ENCODE measurements around the gene PPP1R1C. TPM values are rescaled to one million over a fixed set of nuclear protein-coding genes. Genes with fewer than 3 reads are reported as not detected.

PPP1R1C gene
- polyA plus RNA-seq, 1 donor from 2014 or later, result not detected

- H3K4me2 ChIP-seq (ENCODE audit: low read length), result no peak overlapping the region
- H2AFZ ChIP-seq (ENCODE audit: low read depth, low read length), result no peak overlapping the region
- H3K9me3 ChIP-seq (ENCODE audit: low read length), result no peaks in the 10 kb centered on the region
- H4K20me1 ChIP-seq (ENCODE audit: insufficient read depth), result no peaks in the 10 kb centered on the region
- no peaks in the 10 kb centered on the region for H3F3A ChIP-seq (ENCODE audit: insufficient read depth, low read length, poor library complexity, severe bottlenecking)
- H3K4me3 ChIP-seq (ENCODE audit: low read length), result no peak overlapping the region
- H3K9me2 ChIP-seq (ENCODE audit: insufficient read depth, low read length), result no peaks in the 10 kb centered on the region
- H3K36me3 ChIP-seq (ENCODE audit: insufficient read depth, low read length), result no peaks in the 10 kb centered on the region
- H3K27me3 ChIP-seq (ENCODE audit: insufficient read depth, low read depth, low read length), result no peaks in the 10 kb centered on the region
- no peak for TF ChIP-seq SMC3 (conservative IDR thresholded peaks at IDR 0.05; ENCODE audit: poor library complexity)
- TF ChIP-seq RAD21 (conservative IDR thresholded peaks at IDR 0.05), result no peak
- TF ChIP-seq MXI1 (conservative IDR thresholded peaks at IDR 0.05; ENCODE audit: poor library complexity, severe bottlenecking), result no peak
- no peak for TF ChIP-seq POLR2AphosphoS5 (IDR thresholded peaks at IDR 0.05)
- TF ChIP-seq EZH2 (IDR thresholded peaks at IDR 0.05; ENCODE audit: borderline replicate concordance, insufficient read depth, low read length, poor library complexity, severe bottlenecking), result no peak
- no peak for TF ChIP-seq REST (IDR thresholded peaks at IDR 0.05; ENCODE audit: borderline replicate concordance)
- no peak for TF ChIP-seq TAF1 (IDR thresholded peaks at IDR 0.05; ENCODE audit: low read depth)
- no peak for TF ChIP-seq CTCF (IDR thresholded peaks at IDR 0.05; ENCODE audit: poor library complexity, severe bottlenecking)
- no peak for TF ChIP-seq EP300 (conservative IDR thresholded peaks at IDR 0.05; ENCODE audit: poor library complexity, severe bottlenecking)
- H3K79me2 ChIP-seq (replicated peaks; ENCODE audit: insufficient read depth, low read length), result no peaks in the 10 kb centered on the region
- no peak overlapping the region for H3K27ac ChIP-seq (ENCODE audit: low read length)
- H3K9ac ChIP-seq (ENCODE audit: low read length), result no peak overlapping the region
Measured at GRCh38 chr2:182070736-182071135, 85.1 kb downstream of the PPP1R1C start.

DNA sequence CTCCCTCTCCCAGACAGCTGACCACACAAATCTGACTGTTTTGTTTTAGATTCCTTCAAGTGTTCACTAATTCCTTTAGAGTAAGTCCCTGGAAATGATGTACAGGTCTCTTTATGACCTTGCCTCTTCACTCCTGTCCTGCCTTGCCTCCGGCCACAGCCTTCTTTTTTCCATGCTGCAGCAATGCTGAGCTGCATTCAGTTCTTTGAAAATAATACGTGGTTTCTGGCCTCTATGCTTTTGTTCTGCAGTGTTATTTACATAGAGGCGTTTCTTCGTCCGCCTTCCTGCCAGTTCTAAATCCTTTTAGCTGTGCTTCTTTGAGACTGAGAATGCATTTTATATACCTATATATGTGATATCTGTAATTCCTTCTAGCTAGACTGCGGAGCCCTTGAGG is 87.2 kb downstream of the PPP1R1C start:
- H3F3A ChIP-seq (ENCODE audit: insufficient read depth, low read length, poor library complexity, severe bottlenecking), result no peaks in the 10 kb centered on the region
- H2AFZ ChIP-seq (ENCODE audit: low read depth, low read length), result no peak overlapping the region
- no peak overlapping the region for H3K27ac ChIP-seq (ENCODE audit: low read length)
- no peaks in the 10 kb centered on the region for H3K9me3 ChIP-seq (ENCODE audit: low read length)
- H3K9me2 ChIP-seq (ENCODE audit: insufficient read depth, low read length), result no peaks in the 10 kb centered on the region
- H3K79me2 ChIP-seq (replicated peaks; ENCODE audit: insufficient read depth, low read length), result no peaks in the 10 kb centered on the region
- no peaks in the 10 kb centered on the region for H4K20me1 ChIP-seq (ENCODE audit: insufficient read depth)
- H3K36me3 ChIP-seq (ENCODE audit: insufficient read depth, low read length), result no peaks in the 10 kb centered on the region
- H3K4me2 ChIP-seq (ENCODE audit: low read length), result no peak overlapping the region
- no peak overlapping the region for H3K9ac ChIP-seq (ENCODE audit: low read length)
- TF ChIP-seq POLR2AphosphoS5 (IDR thresholded peaks at IDR 0.05), result no peak
- no peak for TF ChIP-seq SMC3 (conservative IDR thresholded peaks at IDR 0.05; ENCODE audit: poor library complexity)
- TF ChIP-seq EP300 (conservative IDR thresholded peaks at IDR 0.05; ENCODE audit: poor library complexity, severe bottlenecking), result no peak
- TF ChIP-seq TAF1 (IDR thresholded peaks at IDR 0.05; ENCODE audit: low read depth), result no peak
- no peak for TF ChIP-seq MXI1 (conservative IDR thresholded peaks at IDR 0.05; ENCODE audit: poor library complexity, severe bottlenecking)
- TF ChIP-seq CTCF (IDR thresholded peaks at IDR 0.05; ENCODE audit: poor library complexity, severe bottlenecking), result no peak
- no peak for TF ChIP-seq EZH2 (IDR thresholded peaks at IDR 0.05; ENCODE audit: borderline replicate concordance, insufficient read depth, low read length, poor library complexity, severe bottlenecking)
- no peak for TF ChIP-seq REST (IDR thresholded peaks at IDR 0.05; ENCODE audit: borderline replicate concordance)
- no peak for TF ChIP-seq RAD21 (conservative IDR thresholded peaks at IDR 0.05)
- no peak overlapping the region for H3K4me3 ChIP-seq (ENCODE audit: low read length)
- H3K27me3 ChIP-seq (ENCODE audit: insufficient read depth, low read depth, low read length), result no peaks in the 10 kb centered on the region

Measured in neural cell (in vitro differentiated cells).